HG03521 (cell line): Measurements from ENCODE around the gene C1orf122.

Experiments
- ATAC-seq: cut with Tn5 transposase; IDR thresholded peaks from one replicate; pipeline ENCODE4 v1.9.1; 2021; ENCODE audit warnings: mild to moderate bottlenecking, moderate library complexity; ENCODE audit not compliant: unreplicated experiment

Gene C1orf122

GRCh38 chr1:37844536-37844935 is 36.9 kb downstream of the C1orf122 start:
- ATAC-seq = no peak

- no peak for ATAC-seq
These were observed 37.6 kb downstream of the C1orf122 start for GRCh38 chr1:37845049-37845646.

- ATAC-seq = no peak
These were observed 38.2 kb downstream of the C1orf122 start for GRCh38 chr1:37845786-37846185.

- no peak for ATAC-seq
These were observed 39.2 kb downstream of the C1orf122 start for GRCh38 chr1:37846647-37847339.

- ATAC-seq = no peak
These were observed 41.9 kb downstream of the C1orf122 start for GRCh38 chr1:37849480-37849879.

- ATAC-seq = no peak
These were observed 42.9 kb downstream of the C1orf122 start for GRCh38 chr1:37850352-37850955.

- ATAC-seq = no peak
These were observed 43.7 kb downstream of the C1orf122 start for GRCh38 chr1:37851262-37851661.

GRCh38 chr1:37851782-37852210 is 44.2 kb downstream of the C1orf122 start:
- no peak for ATAC-seq

GRCh38 chr1:37853157-37853556 is 45.6 kb downstream of the C1orf122 start:
- ATAC-seq = no peak

- no peak for ATAC-seq
These were observed 46.8 kb downstream of the C1orf122 start for GRCh38 chr1:37854406-37854805.
